ENCODE data around the gene NTN4.
"Not testable (repeated sequence)": the region's sequence is repeated elsewhere in the genome, so short reads cannot be mapped to it uniquely, and the experiment has no call there.

The NTN4 gene

DNA sequence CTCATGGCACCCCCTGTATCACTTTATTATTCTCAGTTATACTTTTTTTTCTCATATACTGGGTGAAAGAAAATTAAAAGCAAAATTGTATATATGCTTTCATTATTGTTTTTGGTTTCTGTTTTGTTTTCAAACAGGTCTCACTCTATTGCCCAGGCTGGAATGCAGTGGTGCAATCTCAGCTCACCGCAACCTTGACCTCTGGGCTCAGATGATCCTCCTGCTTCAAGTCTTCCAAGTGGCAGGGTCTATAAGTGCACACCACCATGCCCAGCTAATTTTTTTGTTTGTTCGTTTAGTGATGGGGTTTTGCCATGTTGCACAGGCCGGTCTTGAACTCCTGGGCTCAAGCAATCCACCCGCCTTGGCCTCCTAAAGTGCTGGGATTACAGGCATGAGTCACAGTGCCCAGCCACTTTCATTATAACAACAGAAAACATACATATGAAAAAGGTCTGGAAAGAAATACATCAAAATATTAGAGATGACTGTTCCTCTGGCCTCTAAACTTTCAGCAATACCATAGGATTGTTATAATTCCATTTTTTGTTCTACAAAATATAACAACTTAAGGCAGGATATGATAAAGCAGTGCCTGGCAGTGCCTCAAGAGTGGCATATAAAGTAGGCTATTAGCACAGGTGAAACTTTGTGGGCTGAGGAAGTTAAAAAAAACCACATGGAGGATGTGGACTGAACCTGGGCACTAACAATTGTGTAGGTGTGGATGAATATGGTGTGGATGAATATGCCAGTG is 5.8 kb upstream of the NTN4 start:
- DNase-seq (ENCODE audit: low spot score) = no peak

DNA sequence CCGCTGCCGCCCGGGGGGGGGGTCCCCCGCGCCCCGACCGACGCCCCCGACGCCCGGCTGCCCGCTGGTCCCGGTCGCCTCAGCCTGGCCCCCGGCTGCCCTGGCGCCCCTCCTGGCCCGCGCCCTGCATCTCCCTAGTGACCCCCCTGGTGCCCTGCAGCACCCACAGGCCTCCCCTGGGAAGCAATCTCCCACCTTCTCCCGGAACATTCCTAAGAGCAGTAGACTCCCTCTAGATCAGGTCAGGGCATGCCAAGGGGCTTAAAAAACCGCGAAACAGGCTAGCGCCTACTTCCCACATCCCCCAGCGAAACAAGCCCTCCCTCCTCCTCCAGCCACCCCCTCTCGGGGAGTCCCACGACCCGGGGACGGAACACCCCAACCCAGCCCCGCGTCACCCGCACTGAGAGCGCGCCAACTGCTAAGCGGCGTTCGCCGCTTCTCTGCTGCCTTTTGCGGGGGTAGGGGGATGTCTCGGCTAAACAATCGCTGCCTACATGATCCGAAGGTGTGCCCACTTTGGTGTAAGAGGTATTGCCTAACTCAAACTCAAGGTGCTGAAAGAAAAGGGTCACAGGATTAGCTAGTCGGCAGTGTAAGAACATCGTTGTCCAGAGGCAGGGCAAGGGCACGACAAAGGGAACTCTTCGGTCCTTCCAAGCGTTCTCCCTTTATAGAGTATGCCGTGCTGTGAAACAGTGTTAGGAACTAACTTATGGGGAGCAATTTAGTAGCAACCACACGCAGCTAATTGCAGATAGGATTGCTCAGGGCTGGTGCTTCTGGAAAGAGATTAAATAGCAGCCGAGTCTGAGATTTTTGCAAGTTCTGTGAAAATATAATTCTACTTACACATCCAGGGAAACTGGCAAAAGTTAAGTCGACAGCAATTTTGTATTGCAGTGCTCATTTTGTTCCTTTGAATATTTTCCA is 619 bp upstream of the NTN4 start:
- DNase-seq (ENCODE audit: low spot score) = no peak

DNA sequence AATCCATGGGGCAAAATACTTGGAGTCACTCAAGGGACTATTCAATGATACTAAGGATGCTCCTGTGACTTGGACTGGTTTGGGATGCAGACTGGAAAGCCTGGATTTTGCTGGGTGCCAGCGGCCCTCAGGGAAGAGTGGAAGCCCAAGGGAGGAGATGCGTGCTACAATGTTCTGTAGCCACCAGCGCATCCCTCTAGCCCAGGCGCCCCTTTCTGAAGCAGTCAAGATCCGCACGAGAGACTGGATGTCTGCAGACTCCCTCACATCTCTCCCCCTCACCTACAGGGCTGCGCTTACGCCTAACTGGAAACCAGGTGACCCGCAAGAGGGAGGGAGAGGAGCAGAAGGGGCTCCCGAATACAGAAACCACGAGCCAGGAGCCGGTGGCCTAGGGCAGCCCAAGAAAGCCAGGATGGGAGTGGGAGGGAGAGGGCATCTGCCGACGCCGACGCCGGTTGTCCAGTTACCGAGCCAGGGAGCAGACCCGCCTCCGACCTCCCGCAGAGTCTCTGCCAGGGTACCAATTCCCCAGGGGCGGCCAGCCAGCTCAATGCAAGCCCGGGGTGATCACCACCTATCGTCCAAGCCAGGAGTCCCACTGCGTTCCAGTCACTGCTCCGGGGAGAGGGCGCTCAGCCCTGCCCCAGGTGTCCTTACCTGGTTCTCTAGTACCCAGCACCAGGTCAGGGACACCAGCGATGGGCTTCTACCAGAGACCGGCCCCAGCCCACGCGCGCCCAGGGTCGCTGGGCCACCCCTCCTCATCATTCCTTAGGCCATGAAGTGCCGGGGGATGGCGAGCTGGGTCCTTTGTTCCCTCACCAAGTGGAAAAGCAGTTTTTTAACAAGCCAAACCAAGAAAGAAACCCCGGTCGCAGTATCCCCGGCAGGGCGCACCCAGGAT is 1.2 kb downstream of the NTN4 start:
- DNase-seq (ENCODE audit: low spot score) = no peak

DNA sequence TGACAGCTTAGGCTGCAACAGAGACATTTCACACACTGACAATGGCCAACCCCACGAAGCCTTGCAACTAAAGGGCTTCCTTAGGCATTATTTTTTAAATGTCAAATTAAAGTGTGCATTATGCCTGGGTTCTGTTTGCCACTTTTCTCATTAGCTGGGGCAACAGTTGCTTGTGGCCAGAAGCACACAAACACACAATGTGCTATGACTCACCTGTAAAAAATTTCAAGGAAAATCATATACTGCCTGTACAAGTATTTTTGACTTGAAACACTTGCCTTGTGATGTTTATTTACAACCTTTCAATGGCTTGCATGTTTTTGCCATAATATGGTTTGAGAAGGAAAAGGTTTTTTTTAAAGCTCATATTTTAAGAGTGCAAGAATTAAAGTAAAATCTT is 1.9 kb downstream of the NTN4 start:
- peak; percentile 46 for DNase-seq (ENCODE audit: low spot score)

DNA sequence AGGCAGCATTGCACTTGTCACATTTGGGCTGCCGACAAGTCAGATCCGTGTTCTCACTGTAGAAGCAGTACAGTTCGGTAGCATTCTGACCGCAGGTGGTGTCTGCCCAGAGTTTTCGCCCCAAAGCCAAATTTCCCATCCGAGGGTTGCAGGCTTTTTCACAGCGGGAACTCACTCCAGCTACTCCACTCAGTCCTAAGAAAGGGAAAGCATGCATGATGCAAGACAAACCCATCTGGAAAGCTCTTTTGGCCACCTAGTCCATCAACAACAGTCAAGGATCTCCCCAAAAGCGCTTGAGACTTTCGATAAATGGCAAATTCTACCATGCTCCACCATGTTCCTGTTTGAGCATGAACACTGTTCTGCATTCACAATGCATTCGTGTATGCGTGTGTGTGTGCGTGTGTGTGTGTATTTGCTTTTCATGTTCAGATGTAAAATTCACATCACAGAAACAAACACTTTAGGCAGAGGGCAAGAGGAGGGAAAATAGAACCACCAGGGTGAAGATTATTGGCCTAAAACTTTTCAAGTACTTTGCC is 3.2 kb downstream of the NTN4 start:
- no peak for DNase-seq (ENCODE audit: low spot score)

DNA sequence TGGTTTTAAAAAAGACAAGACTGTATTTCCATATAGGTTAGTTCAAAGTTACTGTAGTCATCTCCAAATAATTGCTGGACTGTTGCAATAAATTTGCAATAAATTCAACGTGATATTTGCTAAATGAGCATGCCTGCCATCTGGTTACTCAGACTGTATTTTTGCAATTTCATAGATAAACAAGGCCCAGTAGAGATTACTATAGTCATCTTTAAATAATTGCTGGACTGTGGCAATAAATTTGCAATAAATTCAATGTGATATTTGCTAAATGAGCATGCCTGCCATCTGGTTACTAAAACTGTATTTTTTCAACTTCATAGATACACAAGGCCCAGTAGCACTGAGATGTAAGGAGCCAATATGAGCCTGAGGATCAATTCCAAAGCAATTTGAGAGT is 5.6 kb downstream of the NTN4 start:
- DNase-seq (ENCODE audit: low spot score) = no peak

DNA sequence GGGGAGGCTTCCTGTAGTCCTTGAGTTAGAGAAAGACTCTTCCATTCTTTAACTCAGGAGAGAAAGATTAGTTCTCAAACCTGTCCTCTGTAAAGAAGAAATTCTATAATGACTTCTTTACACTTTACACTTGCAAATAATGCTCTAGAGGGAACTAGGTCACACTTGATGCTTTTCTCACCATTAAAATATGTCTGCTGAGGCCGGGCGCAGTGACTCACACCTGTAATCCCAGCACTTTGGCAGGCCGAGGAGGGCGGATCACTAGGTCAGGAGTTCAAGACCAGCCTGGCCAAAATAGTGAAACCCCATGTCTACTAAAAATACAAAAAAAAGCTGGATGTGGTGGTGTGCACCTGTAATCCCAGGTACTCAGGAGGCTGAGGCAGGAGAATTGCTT is 6.3 kb downstream of the NTN4 start:
- DNase-seq (ENCODE audit: low spot score) = peak; percentile 48

DNA sequence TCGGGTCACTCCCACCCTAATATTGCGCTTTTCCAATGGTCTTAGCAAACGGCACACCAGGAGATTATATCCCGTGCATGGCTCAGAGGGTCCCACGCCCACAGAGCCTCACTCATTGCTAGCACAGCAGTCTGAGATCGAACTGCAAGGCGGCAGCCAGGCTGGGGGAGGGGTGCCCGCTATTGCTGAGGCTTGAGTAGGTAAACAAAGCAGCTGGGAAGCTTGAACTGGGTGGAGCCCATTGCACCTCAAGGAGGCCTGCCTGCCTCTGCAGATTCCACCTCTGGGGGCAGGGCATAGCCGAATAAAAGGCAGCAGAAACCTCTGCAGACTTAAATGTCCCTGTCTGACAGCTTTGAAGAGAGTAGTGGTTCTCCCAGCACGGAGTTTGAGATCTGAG is 15.1 kb downstream of the NTN4 start:
- not testable (repeated sequence) for DNase-seq (ENCODE audit: low spot score)

DNA sequence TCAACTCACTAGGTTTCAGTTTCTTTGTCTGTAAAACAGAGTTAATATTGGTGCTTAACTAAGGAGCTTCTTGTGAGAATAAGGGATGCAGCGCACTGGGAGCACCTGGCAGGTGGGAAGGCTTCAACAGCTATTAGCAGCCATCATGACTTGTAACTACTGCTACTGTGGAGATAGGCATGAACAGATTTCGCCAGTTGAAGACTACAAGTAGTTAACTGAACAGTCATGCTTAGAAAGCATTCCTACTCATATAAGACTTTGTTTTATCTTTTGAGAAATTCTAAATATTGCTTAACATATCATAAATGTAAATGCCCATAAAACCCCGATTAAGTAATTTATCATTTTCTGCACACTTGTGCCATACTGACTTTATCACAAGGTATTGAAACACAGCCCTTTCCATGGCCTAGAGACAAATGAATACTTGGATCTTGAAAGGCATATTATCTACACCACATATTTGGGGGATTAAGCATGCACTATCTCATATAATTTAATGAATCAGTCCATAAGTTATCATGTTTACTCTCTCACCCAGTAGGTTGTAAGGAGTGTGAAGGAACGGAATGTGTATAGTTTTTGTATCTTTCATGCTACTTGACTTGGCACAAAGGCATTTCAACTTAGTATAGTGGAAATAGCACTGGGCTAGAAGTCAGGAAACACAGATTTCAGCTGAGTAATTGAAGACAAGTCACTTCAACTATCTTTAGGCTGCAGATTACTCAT is 16.1 kb downstream of the NTN4 start:
- DNase-seq (ENCODE audit: low spot score) = no peak

DNA sequence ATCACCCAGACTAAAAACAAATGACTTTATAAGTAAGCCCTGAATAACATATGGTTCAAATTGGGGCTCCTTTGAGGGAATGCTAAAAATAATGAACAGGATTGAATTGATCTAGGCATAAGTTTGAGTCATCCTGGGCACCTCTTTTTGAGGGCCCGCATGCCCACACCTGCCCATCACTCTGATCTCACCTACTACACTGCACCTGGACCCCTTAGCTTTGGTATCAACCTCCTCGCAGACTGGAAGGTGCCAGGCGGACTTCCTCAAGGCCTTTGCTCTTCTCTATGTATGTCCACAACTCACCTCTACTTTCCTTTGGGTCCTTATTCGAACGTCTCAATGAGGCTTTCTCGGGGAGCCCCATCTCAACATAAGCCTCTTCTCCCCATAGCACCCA is 17.2 kb downstream of the NTN4 start:
- no peak for DNase-seq (ENCODE audit: low spot score)

DNA sequence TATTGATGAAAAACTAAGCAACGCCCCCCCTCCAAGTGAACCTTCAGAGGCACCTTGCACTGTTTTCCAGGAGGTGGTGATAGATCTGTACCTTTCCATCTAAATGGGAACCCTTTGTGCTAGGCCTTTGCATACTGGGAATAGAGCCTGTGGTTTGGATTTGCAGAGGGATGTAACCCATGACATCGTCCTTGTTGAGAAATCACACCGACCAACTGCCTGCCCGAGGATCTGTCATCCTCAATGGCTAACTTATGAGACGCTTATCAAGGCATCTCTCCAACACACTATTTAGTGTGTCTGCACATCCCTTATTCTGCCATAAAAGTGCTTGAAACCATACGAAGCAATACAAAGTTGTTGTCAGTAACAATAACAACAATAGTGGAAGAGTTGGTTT is 22.9 kb downstream of the NTN4 start:
- DNase-seq (ENCODE audit: low spot score) = no peak

DNA sequence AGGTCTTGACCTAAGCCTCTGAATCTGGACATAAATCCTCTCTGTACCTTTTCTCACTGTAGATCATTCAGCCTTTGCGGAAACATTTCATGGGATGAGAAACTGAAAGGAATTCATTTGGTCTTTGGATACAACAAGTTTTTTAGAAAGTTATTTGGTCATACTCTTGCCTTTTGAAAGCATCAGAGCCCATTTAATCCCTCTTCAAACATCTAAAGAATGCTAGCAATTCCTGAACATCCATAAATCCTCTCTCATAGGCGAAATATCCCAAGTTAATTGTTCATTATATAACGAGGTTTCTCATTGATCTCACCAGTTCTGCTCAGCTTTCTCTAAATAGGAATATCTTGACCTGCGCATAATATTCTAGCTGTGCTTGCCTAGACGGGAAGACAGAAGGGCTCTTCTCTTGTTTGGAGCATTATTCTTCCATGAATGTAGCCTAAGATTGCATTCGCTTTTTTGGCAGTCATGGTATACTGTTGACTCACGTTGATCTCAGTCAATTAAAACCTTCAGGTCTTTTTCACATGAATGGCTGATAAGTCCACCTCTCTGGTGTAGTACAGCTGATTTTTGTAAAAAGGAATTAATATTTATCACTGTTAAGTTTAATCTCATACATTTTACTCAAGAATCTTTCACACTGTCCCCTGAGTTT is 24.1 kb downstream of the NTN4 start:
- no peak for DNase-seq (ENCODE audit: low spot score)

DNA sequence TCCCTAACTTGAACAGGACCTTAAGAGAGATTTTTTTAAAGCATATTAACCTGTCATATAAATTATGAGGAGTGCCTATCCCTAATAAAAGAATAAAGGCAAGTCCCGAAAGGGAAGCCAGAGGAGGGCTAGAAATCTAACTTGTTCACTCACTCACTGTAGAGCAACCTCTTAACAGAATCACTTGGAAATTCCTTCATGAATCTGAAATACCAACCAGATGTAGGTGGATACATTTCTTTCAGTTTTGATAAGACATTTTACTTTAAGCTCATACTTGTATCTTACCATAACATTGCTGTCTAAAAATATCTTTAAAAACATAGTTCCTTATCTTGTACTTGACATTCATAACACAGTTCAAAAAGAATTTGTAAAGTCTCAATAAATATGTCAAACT is 25.7 kb downstream of the NTN4 start:
- no peak for DNase-seq (ENCODE audit: low spot score)

DNA sequence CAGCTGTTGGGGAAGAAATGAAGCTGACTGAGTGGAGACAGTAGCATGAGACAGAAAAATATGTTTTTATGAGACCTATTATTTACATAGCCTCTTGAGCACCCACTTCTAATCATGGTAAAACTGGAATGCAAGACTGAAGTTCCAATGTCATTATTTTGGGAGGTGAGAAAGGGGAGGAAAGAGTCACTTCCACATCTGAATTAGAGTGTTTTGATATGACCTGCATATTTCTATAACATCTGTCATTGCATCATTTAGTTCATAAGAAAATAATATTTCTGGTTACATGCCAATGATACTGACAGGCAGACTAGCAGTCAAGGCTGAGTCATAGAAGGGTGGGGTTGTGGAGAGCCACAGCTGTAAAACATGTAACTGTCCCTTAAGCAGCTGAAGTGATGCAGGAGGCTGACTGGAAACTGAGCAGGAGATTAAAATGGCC is 26.7 kb downstream of the NTN4 start:
- peak; percentile 85 for DNase-seq (ENCODE audit: low spot score)

DNA sequence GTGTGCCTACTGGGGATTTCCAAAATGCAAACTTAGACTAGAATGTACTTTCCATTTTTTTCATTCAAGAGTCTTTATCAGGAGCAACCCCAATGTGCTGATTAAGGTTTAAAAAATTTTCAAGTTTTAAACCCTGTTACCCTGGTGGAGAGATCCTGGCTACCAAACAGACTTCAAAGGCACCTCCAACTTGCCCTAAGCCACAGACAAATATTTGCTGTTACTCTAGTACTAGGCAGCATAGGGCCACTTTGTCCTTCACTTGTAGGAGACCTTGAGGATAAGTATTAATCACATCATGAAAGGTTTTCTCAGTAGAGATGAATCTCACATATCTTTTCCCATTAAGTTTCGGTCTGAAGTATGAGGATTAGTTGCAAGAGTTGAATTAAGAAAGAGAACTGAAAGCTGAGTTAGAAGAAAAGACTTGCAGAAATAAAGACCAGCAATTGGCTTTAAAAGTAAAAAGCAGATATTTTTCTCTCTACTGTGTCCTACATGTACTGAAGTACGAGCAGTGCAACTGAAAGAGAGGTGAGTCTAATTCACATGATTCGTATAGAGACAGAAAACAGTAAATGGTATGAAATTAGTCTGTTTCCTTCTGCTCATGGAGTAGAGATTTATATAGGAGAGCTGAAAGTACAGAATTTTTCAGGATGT is 28.3 kb downstream of the NTN4 start:
- DNase-seq (ENCODE audit: low spot score) = no peak

DNA sequence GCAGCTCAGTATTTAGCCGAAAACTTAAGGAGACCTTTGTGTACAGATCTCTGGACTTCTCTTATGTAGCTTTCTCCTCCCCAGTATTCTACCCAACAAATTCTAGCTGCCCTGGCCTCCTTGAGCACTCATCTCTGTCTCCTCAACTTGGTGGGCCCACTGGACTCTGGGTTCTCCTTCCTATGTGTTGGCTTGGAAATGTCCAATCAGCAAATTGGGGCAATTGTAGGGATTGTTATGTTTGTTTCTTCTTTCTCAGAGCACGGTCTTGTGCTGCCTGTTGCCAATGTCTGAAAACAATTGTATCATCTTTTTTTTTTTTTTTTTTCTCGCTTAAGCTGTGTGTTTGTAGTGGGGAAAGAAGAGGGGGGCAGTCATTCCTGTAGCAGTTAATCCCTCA is 30.2 kb downstream of the NTN4 start:
- DNase-seq (ENCODE audit: low spot score) = no peak

DNA sequence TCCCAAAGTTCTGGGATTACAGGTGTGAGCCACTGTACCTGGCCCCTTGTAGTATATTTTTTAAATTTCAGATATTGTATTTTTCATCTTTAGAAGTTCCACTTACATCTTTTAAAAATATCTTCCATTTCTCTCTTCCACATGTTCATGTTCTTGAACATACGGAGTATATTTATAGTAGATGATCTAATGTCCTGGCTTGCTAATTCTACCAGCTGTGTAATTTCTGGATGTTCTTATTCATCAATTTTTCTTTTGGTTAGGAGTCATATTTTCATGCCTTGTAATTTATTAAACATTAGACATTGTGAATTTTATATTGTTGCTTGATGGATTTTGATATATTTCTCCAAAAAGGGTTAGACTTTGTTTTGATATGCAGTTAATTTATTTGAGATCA is 30.8 kb downstream of the NTN4 start:
- no peak for DNase-seq (ENCODE audit: low spot score)

DNA sequence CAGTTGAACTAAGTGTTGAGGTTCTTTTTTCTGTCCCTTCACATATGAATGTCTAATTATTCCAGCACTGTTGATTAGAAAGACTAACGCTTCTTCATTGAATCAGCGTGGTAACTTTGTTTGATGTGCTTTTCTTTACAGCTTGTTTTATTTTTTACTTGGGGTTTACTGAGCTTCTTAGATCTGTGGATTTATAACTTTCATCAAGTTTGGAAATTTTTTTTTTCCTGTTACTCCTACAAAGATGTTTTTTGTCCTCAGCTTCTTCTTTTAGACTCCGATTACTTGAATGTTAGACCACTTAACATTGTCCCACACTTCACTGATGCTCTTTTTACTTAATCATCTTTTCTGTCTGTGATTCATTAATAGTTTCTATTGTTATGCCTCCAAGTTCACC is 31.5 kb downstream of the NTN4 start:
- DNase-seq (ENCODE audit: low spot score) = no peak

DNA sequence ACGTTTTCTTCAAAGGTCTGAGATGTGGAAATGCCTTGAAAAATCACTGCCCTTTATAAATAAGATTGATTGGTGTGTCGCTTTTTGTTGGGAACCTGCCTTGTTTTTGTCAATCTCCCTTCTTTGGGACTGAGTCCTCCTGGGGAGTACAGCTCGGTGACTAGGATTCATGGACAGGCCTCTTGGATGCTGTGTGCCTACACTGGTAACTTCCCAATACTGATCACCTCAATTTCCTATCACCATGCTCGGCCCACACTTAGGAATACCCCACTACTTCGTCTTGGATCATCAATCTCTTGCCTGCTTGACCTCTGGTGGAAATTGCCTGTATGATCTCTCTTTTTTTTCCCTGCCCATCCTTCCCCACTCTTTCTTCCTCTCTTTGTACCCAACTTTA is 34.2 kb downstream of the NTN4 start:
- DNase-seq (ENCODE audit: low spot score) = no peak

DNA sequence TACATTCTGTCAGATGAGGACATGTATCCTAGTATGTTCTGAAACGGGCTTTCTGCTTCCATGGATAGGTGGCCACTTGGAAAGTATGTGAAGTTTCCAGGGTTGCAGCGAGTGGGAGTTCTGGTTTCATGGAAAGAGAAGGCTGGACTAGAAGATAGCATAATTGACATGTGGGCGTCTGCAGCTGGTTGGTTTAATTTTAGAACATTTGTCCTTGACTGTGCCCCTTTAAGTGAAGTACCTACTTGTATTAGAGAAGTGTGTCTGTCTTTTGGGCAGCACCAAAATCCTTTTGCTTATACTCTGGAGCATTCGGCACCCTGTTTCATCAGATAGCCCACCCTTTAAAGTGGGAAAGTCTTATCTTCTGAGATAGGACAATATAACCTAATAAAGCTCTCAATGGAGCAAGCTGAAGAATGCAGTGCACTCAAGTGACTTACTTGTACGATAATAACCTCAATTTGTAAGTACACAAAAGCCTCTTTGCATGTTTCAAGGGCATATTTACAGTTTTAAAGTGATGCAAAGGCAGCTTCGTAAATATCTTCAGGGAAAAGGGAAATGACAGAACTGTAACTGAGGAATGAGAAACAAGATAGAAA is 35.2 kb downstream of the NTN4 start:
- no peak for DNase-seq (ENCODE audit: low spot score)

Measured in RKO (cell line).